B cell (primary cell): ENCODE results near the gene SSBP3. TPM values are rescaled to one million over a fixed set of nuclear protein-coding genes. Genes with fewer than 3 reads are reported as not detected.

Experiments
- ATAC-seq: fragments of 200-7000 bp; cut with Tn5 transposase; one replicate; pipeline ENCODE4 v1.10.0; 2021; ENCODE audit warnings: low read depth, mild to moderate bottlenecking, moderate number of reproducible peaks, moderate library complexity
- CTCF ChIA-PET: fragments of 350-600 bp; sonication (Branson Sonifier 250); formaldehyde crosslinking; loops from one replicate; lab custom pipeline; 2021; ENCODE audit warnings: antibody characterized with exemption, inconsistent platforms; lab: Charles Lee
- POLR2A ChIA-PET: fragments of 350-600 bp; sonication (Branson Sonifier 250); formaldehyde crosslinking; loops from one replicate; lab custom pipeline; 2021; ENCODE audit warnings: antibody characterized with exemption; lab: Charles Lee
- DNase-seq: peaks from one replicate; pipeline ENCODE4 v3.0.0; 2013
- H2AFZ ChIP-seq: 2 replicates; pipeline ENCODE4 v1.6.1; 2012; ENCODE audit warnings: mild to moderate bottlenecking, low read depth, low read length; ENCODE audit not compliant: insufficient read depth, poor library complexity, severe bottlenecking
- H3K27ac ChIP-seq, 2 donors: 1 replicate in 1 of 2; 2 replicates in 1 of 2; pipeline ENCODE4 v1.5.1; 2012 to 2013; ENCODE audit warnings: low read length in 2 of 2, mild to moderate bottlenecking in 2 of 2, moderate library complexity in 1 of 2
- H3K27me3 ChIP-seq, 4 experiments: fragments of 200-600 bp in 1 of 4; sonication (generic) in 1 of 4; replicated peaks in 1 of 4; 1 replicate in 2 of 4; 2 replicates in 2 of 4; pipeline versions ENCODE4 v1.6.1 to v1.7.0; 2013 to 2016; ENCODE audit warnings: low read length in 3 of 4, mild to moderate bottlenecking in 2 of 4, mixed read lengths in 1 of 4, moderate library complexity in 1 of 4; ENCODE audit not compliant: insufficient read depth in 4 of 4, control insufficient read depth in 3 of 4; ENCODE audit errors: control extremely low read depth in 1 of 4
- H3K36me3 ChIP-seq, 2 experiments: replicated peaks in 1 of 2; 1 replicate in 1 of 2; 2 replicates in 1 of 2; pipeline versions ENCODE4 v1.6.1 to v1.7.1; 2013; ENCODE audit warnings: low read length in 1 of 2; ENCODE audit not compliant: insufficient read depth in 2 of 2, control insufficient read depth in 1 of 2; ENCODE audit errors: control extremely low read depth in 1 of 2, extremely low read depth in 1 of 2
- H3K4me1 ChIP-seq, 2 donors: fragments of 200-600 bp in 1 of 2; sonication (generic) in 1 of 2; 1 replicate in 1 of 2; 2 replicates in 1 of 2; pipeline versions ENCODE4 v1.5.1 to v1.6.1; 2013 to 2017; ENCODE audit warnings: low read length in 2 of 2; ENCODE audit not compliant: control insufficient read depth in 2 of 2, insufficient read depth in 2 of 2
- H3K4me2 ChIP-seq: replicated peaks from 2 replicates; pipeline ENCODE3; 2012; ENCODE audit warnings: mild to moderate bottlenecking, low read depth, low read length; ENCODE audit not compliant: poor library complexity, severe bottlenecking
- H3K4me3 ChIP-seq, 5 experiments: fragments of 200-600 bp in 1 of 5; sonication (generic) in 1 of 5; 1 replicate in 3 of 5; 2 replicates in 2 of 5; pipeline versions ENCODE4 v1.5.1 to v1.7.0; 2011 to 2016; ENCODE audit warnings: low read length in 4 of 5, mild to moderate bottlenecking in 4 of 5, low read depth in 2 of 5, control low read depth in 1 of 5, moderate library complexity in 1 of 5; ENCODE audit not compliant: insufficient read depth in 1 of 5; ENCODE audit errors: control extremely low read depth in 1 of 5, extremely low read depth in 1 of 5
- H3K79me2 ChIP-seq: fragments of 200-600 bp; sonication (generic); one replicate; pipeline ENCODE4 v1.6.0; 2016; ENCODE audit warnings: low read length; ENCODE audit not compliant: control insufficient read depth, insufficient read depth
- H3K9ac ChIP-seq: fragments of 200-600 bp; sonication (generic); 2 replicates; pipeline ENCODE4 v1.6.1; 2017; ENCODE audit warnings: mild to moderate bottlenecking, low read length, moderate library complexity
- H3K9me3 ChIP-seq, 3 donors: one replicate each; pipeline versions ENCODE4 v1.6.1 to v1.7.1; 2013; ENCODE audit warnings: low read length in 2 of 3; ENCODE audit not compliant: control insufficient read depth in 2 of 3, insufficient read depth in 1 of 3; ENCODE audit errors: control extremely low read depth in 1 of 3
- H4K20me1 ChIP-seq: 2 replicates; pipeline ENCODE4 v1.6.0; 2012; ENCODE audit warnings: mild to moderate bottlenecking, low read length; ENCODE audit not compliant: insufficient read depth, control insufficient read depth, poor library complexity, severe bottlenecking
- H3K27ac Mint-ChIP-seq: one replicate; pipeline ENCODE4 v1.8.0; 2021; ENCODE audit warnings: mixed read lengths
- H3K27me3 Mint-ChIP-seq: one replicate; pipeline ENCODE4 v1.8.0; 2021; ENCODE audit warnings: mixed read lengths
- H3K4me1 Mint-ChIP-seq: one replicate; pipeline ENCODE4 v1.8.0; 2021; ENCODE audit warnings: mixed read lengths
- H3K4me3 Mint-ChIP-seq: one replicate; pipeline ENCODE4 v1.8.0; 2021; ENCODE audit warnings: mixed read lengths
- H3K9me3 Mint-ChIP-seq: one replicate; pipeline ENCODE4 v1.8.0; 2022; ENCODE audit warnings: mixed read lengths; ENCODE audit not compliant: insufficient read depth
- EZH2 ChIP-seq: IDR thresholded peaks from 2 replicates; pipeline ENCODE4 v1.6.1; 2012; ENCODE audit warnings: borderline replicate concordance, low read depth, mild to moderate bottlenecking, moderate library complexity, low read length; ENCODE audit not compliant: insufficient read depth, poor library complexity, severe bottlenecking
- WGBS: methylation state at CpG from one replicate; pipeline ENCODE4 v1.1.5; 2013; ENCODE audit warnings: missing lambda C conversion rate; ENCODE audit not compliant: insufficient coverage; 5-methylcytosine and 5-hydroxymethylcytosine counted together
- intact Hi-C: fragments of 100-400 bp; cut with micrococcal nuclease; formaldehyde crosslinking; loops from one replicate; pipeline ENCODE4 v1.10.0; 2022
- polyA plus RNA-seq: library from polyadenylated mRNA; depleted of rRNA; stranded (reverse); fragments of >200 nt; gene quantifications from 2 replicates; pipeline ENCODE4 v1.2.3, GENCODE V29; 2012
- total RNA-seq, 2 donors: library from RNA; stranded (reverse); fragments of 120-200 nt in 1 of 2; gene quantifications; 1 replicate in 1 of 2; 2 replicates in 1 of 2; pipeline versions ENCODE4 v1.2.3 to v1.2.4, GENCODE V29; 2013 to 2022
- TF ChIP-seq, protein P1 (sequence below): fragments of 200-600 bp; IDR thresholded peaks from one replicate; pipeline ENCODE4 v1.8.0; 2022; ENCODE audit warnings: antibody characterized with exemption, mild to moderate bottlenecking

Gene SSBP3
- total and polyA plus RNA-seq, 2 donors (not counting 1 experiment from before 2014, with no cell fraction given), result 16.9 to 30.7 TPM

DNA sequence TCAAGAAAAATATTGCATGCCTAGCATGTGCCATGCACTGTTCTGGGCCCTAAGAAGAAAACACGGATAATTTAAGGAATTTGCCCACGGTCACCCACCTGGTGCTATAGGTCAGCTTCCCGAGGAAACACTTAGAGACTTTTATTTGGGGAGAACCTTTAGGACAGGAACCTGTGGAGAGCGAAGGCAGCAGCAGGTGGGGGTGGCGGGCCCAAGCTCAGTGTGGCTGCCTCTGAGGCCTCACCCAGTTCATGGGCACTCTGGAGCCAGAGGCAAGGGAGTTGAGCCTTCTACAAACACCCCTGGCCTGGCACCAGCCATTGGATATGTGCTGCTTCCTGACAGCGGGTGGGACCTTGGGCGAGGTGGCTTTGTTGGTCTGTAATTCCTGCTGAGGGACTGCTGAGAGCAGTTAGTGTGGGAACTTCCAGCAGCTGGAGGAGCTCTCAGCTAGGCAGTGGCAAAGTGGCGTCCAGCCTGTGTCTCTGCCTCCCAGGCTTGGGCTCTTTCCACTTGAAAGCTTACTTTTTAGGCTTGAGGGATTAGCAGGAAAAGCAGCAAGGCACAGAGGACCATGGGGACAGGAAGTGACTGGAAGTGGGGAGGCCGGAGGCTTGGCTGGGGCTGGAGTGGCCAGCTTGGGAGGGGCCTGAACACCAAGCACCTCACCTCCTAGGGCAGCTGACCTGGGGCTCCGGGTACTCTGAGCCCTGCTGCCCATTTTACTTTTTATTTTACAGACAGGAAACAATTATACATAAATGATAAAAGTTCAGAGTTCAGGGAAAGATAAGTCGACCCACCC, 187.1 kb downstream of the SSBP3 start:
- DNase-seq (no peak), ATAC-seq (no peak)
- H3K79me2 ChIP-seq, result no peaks in the 10 kb centered on the region
- WGBS, result 94% methylated on average over 8 of the region's 11 CpGs
- H3K27me3 ChIP-seq, result no peaks in the 10 kb centered on the region
- H3K4me2 ChIP-seq, result no peak overlapping the region
- ChIA-PET POLR2A (no interaction called here), CTCF (no interaction called here)
- TF ChIP-seq, protein P1, sequence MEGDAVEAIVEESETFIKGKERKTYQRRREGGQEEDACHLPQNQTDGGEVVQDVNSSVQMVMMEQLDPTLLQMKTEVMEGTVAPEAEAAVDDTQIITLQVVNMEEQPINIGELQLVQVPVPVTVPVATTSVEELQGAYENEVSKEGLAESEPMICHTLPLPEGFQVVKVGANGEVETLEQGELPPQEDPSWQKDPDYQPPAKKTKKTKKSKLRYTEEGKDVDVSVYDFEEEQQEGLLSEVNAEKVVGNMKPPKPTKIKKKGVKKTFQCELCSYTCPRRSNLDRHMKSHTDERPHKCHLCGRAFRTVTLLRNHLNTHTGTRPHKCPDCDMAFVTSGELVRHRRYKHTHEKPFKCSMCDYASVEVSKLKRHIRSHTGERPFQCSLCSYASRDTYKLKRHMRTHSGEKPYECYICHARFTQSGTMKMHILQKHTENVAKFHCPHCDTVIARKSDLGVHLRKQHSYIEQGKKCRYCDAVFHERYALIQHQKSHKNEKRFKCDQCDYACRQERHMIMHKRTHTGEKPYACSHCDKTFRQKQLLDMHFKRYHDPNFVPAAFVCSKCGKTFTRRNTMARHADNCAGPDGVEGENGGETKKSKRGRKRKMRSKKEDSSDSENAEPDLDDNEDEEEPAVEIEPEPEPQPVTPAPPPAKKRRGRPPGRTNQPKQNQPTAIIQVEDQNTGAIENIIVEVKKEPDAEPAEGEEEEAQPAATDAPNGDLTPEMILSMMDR, result no peak
- no peak for TF ChIP-seq EZH2
- no peaks in the 10 kb centered on the region for H3K9me3 ChIP-seq
- Mint-ChIP-seq H3K4me1 (no peaks in the 10 kb centered on the region), H3K27me3 (no peaks in the 10 kb centered on the region), H3K27ac (peak overlapping the region; percentile 35), H3K4me3 (no peak overlapping the region), H3K9me3 (no peaks in the 10 kb centered on the region)
- H3K36me3 ChIP-seq, result peaks cover 2 to 63% of the 10 kb centered on the region in 2 experiments
- no peak overlapping the region for H3K27ac ChIP-seq
- no peak overlapping the region for H3K4me3 ChIP-seq
- H3K9ac ChIP-seq, result no peak overlapping the region
- no peaks in the 10 kb centered on the region for H3K4me1 ChIP-seq
- intact Hi-C loops, result no loop called here
- no peak overlapping the region for H2AFZ ChIP-seq
- no peaks in the 10 kb centered on the region for H4K20me1 ChIP-seq

DNA sequence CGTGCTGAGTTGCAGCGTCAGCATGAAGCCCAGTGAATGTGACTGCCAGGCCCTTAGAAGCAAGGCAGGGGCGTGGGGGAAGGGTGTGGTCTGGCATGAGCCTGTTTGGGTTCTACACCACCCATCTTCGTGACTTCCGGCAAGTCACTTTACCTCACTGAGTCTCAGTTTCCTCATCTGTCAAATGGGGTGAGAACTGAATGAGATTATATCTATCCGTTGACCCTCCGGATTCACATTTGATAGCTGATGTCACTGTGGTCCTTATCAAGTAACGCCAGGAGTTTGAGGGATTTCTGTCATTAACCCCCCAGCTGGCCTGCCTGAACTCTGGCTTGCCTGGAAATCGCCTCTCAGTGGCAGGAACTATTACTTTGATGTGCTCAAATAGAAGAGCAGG, 190.7 kb downstream of the SSBP3 start:
- ATAC-seq, result no peak
- H3K4me3 Mint-ChIP-seq, result no peak overlapping the region
- Histone ChIP-seq H3K4me3 (no peak overlapping the region), H3K79me2 (peaks cover 5% of the 10 kb centered on the region), H3K4me1 (no peaks in the 10 kb centered on the region), H3K27me3 (no peaks in the 10 kb centered on the region), H3K9me3 (no peaks in the 10 kb centered on the region), H3K4me2 (no peak overlapping the region), H3K9ac (no peak overlapping the region), H4K20me1 (no peaks in the 10 kb centered on the region), H3K27ac (no peak overlapping the region), H3K36me3 (peaks cover 7 to 93% of the 10 kb centered on the region in 2 experiments), H2AFZ (no peak overlapping the region)
- no peaks in the 10 kb centered on the region for H3K27me3 Mint-ChIP-seq
- ChIA-PET POLR2A (no interaction called here), CTCF (no interaction called here)
- H3K4me1 Mint-ChIP-seq, result no peaks in the 10 kb centered on the region
- DNase-seq, result no peak
- no peaks in the 10 kb centered on the region for H3K9me3 Mint-ChIP-seq
- intact Hi-C loops, result no loop called here
- 92% methylated on average over 7 of the region's 9 CpGs for whole genome bisulfite sequencing
- H3K27ac Mint-ChIP-seq, result no peak overlapping the region
- TF ChIP-seq, protein P1, result no peak
- TF ChIP-seq EZH2, result no peak
